ENCODE results near the gene SH3BGR.
"Not testable (repeated sequence)": the region's sequence is repeated elsewhere in the genome, so short reads cannot be mapped to it uniquely, and the experiment has no call there.

Gene SH3BGR

DNA sequence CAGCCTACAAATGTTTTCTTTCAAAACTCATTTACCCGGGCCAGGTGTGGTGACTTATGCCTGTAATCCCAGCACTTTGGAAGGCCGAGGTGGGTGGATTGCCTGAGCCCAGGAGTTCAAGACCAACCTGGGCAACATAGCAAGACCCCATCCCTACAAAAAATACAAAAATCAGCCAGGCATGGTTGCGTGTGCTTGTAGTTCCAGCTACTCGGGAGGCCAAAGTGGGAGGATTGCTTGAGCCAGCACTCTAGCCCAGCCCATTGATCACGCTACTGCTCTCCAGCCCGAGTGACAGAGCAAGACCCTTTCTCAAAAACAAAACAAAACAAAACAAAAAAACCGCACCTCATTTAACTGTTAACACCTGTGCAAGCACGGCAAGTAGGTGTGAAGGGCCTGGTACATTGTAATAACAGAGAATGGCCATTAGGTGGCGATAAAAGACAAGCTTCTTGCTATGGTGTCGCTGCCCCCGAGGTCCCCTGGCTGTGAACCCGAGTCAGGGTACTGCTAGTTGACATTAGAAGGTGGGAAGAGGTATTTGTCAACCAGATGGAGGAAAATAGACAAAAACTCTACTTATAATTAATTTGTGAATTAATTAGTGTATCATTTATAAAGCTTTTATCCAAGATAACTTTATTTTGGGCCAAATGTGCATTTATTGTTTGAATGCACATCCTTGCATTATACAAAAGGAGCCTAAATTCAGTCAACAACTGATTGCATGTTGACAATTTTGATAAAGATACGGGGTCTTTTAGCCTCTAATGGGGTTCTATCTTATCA, 66.5 kb downstream of the SH3BGR start:
- peak; percentile 76 for DNase-seq

DNA sequence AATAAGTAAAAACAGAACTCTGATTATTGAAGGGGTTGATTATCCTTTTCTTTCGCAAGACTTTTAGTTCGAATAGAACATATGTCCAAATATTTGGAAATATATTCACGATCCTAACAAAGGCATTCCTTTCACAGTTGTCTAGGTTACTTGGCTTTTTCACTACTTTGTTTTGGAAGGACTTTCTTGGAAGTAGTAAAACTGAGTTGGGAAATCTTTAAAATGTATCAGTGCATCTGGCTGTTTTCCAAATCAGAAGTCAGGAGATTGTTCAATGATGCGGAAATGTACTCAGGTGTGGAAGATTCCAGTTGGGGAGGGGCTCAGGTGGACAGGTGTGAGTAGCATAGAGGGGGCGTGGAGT, 67.1 kb downstream of the SH3BGR start:
- no peak for DNase-seq

- DNase-seq, result no peak
These were observed 68.1 kb downstream of the SH3BGR start for GRCh38 chr21:39519835-39520234.

GRCh38 chr21:39523399-39523798, 71.6 kb downstream of the SH3BGR start:
- peak; percentile 43 for DNase-seq

- no peak for DNase-seq
These were observed 72.1 kb downstream of the SH3BGR start for GRCh38 chr21:39523915-39524314.

DNA sequence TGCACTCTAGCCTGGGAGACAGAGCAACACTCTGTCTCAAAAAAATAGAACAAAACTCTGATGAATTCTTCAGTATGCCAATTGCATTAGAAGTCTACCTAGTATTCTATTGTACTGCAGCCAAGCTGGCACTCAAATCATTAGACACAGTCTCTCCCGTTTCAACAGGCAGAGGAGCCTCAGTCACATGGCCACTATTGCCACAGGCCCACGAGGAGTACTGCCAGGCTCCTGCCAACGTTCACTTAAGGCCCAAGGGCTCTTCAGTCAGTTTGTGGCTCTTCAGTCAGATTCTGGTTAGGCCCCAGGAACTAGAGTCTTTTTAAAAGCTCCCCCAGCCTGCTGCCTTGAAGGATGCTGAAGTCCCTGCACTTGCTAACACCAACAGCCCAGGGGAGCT, 73.4 kb downstream of the SH3BGR start:
- DNase-seq, result peak; percentile 56

GRCh38 chr21:39525601-39526000, 73.8 kb downstream of the SH3BGR start:
- no peak for DNase-seq

DNA sequence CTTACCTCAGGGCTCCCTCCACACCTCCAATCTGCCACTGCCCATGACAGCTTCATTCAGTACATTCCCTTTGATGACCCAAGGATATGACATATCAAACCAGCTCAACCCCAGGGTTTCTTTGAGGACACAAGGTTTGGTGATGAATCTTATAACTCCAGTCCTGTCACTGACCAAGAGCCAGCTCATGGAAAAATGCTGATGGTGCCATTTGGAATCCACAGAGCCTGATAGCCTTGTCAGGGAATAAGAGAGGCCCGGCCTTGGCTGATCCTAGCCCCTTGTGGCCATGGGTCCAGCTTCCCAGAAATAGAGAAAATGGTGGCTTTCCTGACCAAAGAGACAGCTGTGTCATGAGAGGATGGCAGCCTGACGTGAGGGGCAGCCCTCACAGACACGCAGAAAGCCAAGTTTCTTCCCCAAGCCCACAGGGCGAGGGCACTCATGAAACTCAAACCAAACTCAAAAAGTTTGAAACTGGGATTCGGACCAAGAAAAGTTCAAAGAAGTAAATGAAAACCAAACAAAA, 75.4 kb downstream of the SH3BGR start:
- DNase-seq, result no peak

DNA sequence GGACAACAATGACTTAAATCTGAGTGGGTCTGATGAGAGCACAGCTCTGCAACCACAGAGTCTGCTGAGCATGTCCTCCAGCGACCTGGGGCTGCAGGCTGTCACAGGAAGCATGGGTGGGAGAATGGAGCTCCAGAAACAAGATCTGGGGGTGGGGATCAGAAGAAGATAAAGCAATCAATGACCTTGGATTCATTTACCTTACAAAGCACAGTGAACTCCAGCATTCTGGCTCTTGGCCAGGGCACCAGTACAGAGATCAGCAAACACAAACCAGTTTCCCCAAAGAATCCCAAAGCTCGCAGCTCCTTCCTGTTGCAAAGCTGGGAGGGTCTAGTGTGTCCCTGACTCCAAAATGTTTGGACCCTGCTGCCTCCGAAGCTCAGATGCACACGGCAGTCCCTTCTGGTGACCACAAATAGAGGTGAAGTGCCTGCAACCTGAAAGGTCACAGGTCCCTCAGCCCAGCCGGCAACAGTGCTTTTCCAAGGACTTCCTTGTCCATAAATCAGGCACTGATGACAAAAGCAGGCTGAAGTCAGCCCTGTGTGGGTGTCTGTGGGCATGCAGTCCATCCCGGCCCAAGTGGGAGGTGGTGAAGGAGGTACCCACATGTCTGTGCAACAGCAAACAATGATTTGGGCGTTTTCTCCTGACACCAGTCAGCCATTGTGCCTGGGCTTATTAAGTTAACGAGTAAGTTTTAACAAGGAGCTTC, 76.1 kb downstream of the SH3BGR start:
- DNase-seq, result peak; percentile 18

GRCh38 chr21:39529026-39529425, 77.3 kb downstream of the SH3BGR start:
- DNase-seq, result no peak

DNA sequence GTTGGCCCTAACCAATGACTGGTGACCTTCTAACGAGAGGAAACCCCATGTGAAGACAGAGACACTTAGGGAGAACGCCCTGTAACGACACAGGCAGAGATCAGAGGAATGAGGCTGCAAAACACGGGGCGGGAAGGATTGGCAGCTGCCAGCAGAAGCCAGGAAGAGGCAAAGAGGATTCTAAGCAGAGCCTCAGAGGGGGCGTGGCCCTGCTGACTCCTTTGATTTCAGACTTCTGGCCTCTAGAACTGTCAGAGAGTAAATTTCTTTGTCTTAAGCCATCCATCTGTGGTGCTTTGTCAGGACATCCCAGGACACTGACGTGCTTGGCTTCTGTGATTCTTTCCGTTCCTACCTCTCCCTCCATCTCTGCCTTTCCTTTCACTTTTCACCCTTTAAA, 79.3 kb downstream of the SH3BGR start:
- no peak for DNase-seq

GRCh38 chr21:39531840-39532239, 80.1 kb downstream of the SH3BGR start:
- DNase-seq, result no peak

- DNase-seq, result peak; percentile 37
These were observed 82.0 kb downstream of the SH3BGR start for GRCh38 chr21:39533545-39534380.

GRCh38 chr21:39535646-39536437, 84.1 kb downstream of the SH3BGR start:
- no peak for DNase-seq

GRCh38 chr21:39536835-39537234, 85.1 kb downstream of the SH3BGR start:
- DNase-seq, result no peak

DNA sequence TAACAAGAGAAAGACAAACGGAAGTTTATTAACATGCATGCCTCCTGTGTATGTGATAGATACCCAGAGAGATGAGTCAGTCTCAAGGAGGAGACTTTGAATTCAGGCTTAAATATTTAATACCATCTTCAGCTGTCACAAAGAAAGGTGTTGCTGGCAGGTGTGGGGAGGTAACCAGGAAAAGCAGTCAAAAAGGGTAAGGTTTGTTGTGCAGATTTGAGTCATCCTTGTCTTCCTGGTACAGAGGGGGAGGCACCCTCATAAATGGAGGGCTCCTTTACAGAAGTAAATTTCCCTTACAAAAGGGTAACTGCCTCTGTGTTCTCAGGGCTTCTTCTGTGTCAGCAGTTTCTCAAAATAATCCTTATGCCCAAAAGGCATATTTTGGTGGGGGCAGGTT, 85.8 kb downstream of the SH3BGR start:
- no peak for DNase-seq

DNA sequence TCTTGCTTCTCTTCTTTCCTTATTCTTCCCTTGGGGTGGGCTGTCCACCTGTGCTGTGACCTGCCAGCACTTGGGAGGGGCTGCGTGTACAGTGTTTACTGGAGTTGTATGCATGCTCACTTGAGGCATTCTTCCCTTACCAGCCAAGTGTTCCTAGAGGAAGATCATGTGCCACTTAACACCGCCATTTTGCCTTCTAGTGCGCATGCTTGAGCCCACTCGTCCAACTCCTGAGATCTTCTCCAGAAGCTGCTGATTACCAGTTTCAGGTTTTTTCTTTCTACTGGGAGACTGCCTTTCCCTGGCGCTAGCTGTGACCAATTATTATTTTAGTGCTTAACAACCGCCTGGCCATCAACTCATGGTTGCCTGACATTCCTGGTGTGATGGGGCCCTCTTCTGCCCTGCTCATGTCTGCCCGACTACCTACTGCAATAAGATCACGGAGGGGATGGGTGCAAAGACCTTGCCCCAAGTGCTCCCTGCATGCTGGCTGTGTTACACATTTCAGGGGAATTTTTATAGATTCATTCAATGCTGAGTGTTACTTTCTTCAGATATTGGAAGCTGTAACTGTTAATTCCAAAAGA, 86.8 kb downstream of the SH3BGR start:
- DNase-seq, result no peak

DNA sequence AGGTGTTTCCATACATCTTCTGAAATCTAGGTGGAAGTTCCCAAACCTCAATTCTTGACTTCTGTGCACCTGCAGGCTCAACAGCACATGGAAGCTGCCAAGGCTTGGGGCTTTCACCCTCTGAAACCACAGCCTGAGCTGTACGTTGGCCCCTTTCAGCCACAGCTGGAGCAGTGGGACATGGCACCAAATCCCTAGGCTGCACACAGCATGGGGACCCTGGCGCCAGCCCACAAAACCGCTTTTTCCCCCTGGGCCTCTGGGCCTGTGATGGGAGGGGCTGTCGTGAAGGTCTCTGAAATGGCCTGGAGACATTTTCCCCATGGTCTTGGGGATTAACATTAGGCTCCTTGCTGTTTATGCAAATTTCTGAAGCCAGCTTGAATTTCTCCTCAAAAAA, 88.6 kb downstream of the SH3BGR start:
- DNase-seq, result not testable (repeated sequence)

GRCh38 chr21:39542736-39543135, 91.0 kb downstream of the SH3BGR start:
- DNase-seq, result no peak

DNA sequence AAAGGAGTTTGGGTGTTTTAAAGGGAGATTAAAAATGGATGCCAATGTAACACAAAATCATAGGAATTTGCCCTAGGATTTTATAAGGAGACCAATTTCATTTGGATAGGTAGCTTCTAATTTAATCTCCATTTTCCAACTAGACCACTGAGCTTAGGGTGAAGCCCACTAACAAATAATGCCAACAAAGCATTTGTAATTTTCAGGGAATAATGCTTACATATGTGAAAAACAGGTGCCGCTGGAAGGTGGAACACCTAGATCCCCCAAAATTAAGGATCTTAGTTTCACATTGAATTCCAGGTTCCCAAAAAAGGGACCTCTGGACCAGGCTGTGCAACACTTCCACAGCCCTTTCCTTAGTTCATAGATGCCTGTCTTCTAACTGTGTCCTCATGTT, 94.8 kb downstream of the SH3BGR start:
- no peak for DNase-seq

- no peak for DNase-seq
These were observed 101.1 kb downstream of the SH3BGR start for GRCh38 chr21:39552856-39553255.

DNA sequence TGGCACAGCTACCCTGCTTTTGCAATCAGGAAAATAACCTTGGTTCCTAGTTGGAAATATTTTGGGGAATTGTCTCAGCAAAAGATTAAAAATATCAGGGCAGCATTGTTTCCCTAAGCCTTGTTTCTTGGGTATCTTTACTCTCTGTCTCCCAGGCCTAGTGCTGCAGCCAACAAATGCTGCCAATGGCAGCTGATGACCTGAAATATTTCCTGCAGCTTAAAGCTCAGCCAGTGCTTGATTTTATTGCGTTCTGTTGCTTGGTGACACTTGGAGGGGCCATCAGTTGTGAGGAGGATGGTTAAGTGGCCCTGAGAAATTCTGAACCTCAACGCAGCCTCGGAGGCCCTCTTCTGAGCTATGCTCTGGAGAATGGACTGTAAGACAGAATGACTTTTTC, 101.6 kb downstream of the SH3BGR start:
- no peak for DNase-seq
